Smooth muscle cell (in vitro differentiated cells): ENCODE measurements around the gene CENPE. TPM values are rescaled to one million over a fixed set of nuclear protein-coding genes. Genes with fewer than 3 reads are reported as not detected.
A peak's percentile ranks its signal among the peaks of the same experiment; 100 is the strongest.
"Not testable (repeated sequence)": the region's sequence is repeated elsewhere in the genome, so short reads cannot be mapped to it uniquely, and the experiment has no call there.

ENCODE experiments used
- DNase-seq: peaks from one replicate; lab custom pipeline; 2025; ENCODE audit not compliant: unreplicated experiment; lab: John Stamatoyannopoulos, UW
- H2AFZ ChIP-seq: fragments of 200-600 bp; sonication (generic); 2 replicates; pipeline ENCODE4 v1.6.0; 2016; ENCODE audit warnings: antibody characterized with exemption, low read depth, mild to moderate bottlenecking
- H3F3A ChIP-seq: fragments of 200-600 bp; sonication (generic); 2 replicates; pipeline ENCODE4 v1.6.0; 2017; ENCODE audit warnings: antibody characterized with exemption, low read depth
- H3K27ac ChIP-seq: fragments of 200-600 bp; sonication (generic); 2 replicates; pipeline ENCODE4 v1.5.1; 2016; ENCODE audit warnings: low read depth, mild to moderate bottlenecking
- H3K27me3 ChIP-seq: fragments of 200-600 bp; sonication (generic); 2 replicates; pipeline ENCODE4 v1.6.1; 2016; ENCODE audit warnings: low read depth, mild to moderate bottlenecking
- H3K36me3 ChIP-seq: fragments of 200-600 bp; sonication (generic); 2 replicates; pipeline ENCODE4 v1.5.1; 2016; ENCODE audit warnings: low read depth
- H3K4me1 ChIP-seq: fragments of 200-600 bp; sonication (generic); 2 replicates; pipeline ENCODE4 v1.5.1; 2016; ENCODE audit warnings: low read depth
- H3K4me2 ChIP-seq: fragments of 200-600 bp; sonication (generic); 2 replicates; pipeline ENCODE4 v1.6.0; 2016; ENCODE audit warnings: mild to moderate bottlenecking
- H3K4me3 ChIP-seq: fragments of 200-600 bp; sonication (generic); 2 replicates; pipeline ENCODE4 v1.5.1; 2016; ENCODE audit warnings: mild to moderate bottlenecking
- H3K79me2 ChIP-seq: fragments of 200-600 bp; sonication (generic); 2 replicates; pipeline ENCODE4 v1.6.0; 2016; ENCODE audit warnings: low read depth, mild to moderate bottlenecking
- H3K9ac ChIP-seq: fragments of 200-600 bp; sonication (generic); 2 replicates; pipeline ENCODE4 v1.6.0; 2016; ENCODE audit warnings: low read depth
- H3K9me3 ChIP-seq: fragments of 200-600 bp; sonication (generic); replicated peaks from 2 replicates; pipeline ENCODE4 v1.5.1; 2016; ENCODE audit warnings: low read depth
- H4K20me1 ChIP-seq: fragments of 200-600 bp; sonication (generic); 2 replicates; pipeline ENCODE4 v1.6.0; 2016; ENCODE audit warnings: low read depth
- WGBS: methylation state at CpG from one replicate; pipeline ENCODE4 v1.1.7; 2016; ENCODE audit warnings: low lambda C conversion rate; 5-methylcytosine and 5-hydroxymethylcytosine counted together
- polyA plus RNA-seq: library from polyadenylated mRNA; unstranded; fragments of >200 nt; fragmentation: Nextera tagmentation; extraction: Ambion mirVana; gene quantifications from 2 replicates; pipeline ENCODE4 v1.2.1, GENCODE V29; 2016
- total RNA-seq: library from RNA; depleted of rRNA; stranded (reverse); fragments of >200 nt; gene quantifications from 2 replicates; pipeline ENCODE4 v1.2.3, GENCODE V29; 2014
- TF ChIP-seq, protein P1 (sequence below): fragments of 200-600 bp; sonication (generic); IDR thresholded peaks from 2 replicates; pipeline ENCODE4 v1.5.1; 2017; ENCODE audit warnings: borderline replicate concordance, mild to moderate bottlenecking, antibody characterized with exemption; ENCODE audit not compliant: insufficient read depth, poor library complexity, severe bottlenecking

Gene CENPE
- total and polyA plus RNA-seq, 2 experiments from 2014 or later = 2.4 to 5.6 TPM

DNA sequence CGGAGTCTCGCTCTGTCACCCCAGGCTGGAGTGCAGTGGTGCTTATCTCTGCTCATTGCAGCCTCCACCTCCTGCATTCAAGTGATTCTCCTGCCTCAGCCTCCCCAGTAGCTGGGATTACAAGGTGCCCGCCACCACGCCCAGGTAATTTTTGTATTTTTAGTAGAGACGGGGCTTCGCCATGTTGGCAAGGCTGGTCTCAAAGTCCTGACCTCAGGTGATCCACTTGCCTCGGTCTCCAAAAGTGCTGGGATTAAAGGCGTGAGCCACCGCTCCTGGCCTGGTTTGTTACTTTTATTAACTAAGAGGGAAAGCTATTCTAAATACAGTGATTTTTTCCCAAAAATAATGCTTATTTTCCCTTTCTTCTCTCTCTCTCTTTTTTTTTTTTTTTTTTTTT is 866 bp upstream of the CENPE start:
- Histone ChIP-seq H4K20me1 (no peaks in the 10 kb centered on the region), H3F3A (no peaks in the 10 kb centered on the region), H3K36me3 (no peaks in the 10 kb centered on the region), H3K79me2 (peaks cover 9% of the 10 kb centered on the region), H3K27ac (no peak overlapping the region), H3K4me2 (peak overlapping the region; percentile 89), H3K27me3 (no peaks in the 10 kb centered on the region), H3K4me1 (peaks cover 11% of the 10 kb centered on the region), H3K9ac (no peak overlapping the region), H3K4me3 (peak overlapping the region; percentile 79), H3K9me3 (no peaks in the 10 kb centered on the region), H2AFZ (peak overlapping the region; percentile 95)
- TF ChIP-seq, protein P1, sequence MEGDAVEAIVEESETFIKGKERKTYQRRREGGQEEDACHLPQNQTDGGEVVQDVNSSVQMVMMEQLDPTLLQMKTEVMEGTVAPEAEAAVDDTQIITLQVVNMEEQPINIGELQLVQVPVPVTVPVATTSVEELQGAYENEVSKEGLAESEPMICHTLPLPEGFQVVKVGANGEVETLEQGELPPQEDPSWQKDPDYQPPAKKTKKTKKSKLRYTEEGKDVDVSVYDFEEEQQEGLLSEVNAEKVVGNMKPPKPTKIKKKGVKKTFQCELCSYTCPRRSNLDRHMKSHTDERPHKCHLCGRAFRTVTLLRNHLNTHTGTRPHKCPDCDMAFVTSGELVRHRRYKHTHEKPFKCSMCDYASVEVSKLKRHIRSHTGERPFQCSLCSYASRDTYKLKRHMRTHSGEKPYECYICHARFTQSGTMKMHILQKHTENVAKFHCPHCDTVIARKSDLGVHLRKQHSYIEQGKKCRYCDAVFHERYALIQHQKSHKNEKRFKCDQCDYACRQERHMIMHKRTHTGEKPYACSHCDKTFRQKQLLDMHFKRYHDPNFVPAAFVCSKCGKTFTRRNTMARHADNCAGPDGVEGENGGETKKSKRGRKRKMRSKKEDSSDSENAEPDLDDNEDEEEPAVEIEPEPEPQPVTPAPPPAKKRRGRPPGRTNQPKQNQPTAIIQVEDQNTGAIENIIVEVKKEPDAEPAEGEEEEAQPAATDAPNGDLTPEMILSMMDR = no peak
- DNase-seq = no peak
- over 99% methylated on average over 9 of the region's 9 CpGs for WGBS

DNA sequence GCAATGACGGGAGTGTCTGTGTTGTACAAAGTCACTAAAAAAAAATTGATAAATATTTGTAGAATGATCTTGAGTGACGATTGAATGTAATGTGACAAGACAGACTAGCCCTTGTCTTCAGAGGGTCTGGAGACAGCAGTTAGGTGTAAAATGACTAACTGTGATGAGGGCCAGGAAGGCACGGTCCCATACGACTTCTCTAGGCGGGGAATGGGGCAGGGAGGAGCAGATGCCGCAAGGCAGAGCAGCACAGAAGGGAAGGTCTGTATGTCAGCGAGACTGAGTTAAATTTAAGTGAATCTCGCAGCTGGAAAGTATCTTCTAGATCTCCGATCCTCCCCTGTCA is 405 bp downstream of the CENPE start:
- TF ChIP-seq, protein P1 = no peak
- H3K79me2 ChIP-seq = peaks cover 9% of the 10 kb centered on the region
- H3K9me3 ChIP-seq = no peaks in the 10 kb centered on the region

DNA sequence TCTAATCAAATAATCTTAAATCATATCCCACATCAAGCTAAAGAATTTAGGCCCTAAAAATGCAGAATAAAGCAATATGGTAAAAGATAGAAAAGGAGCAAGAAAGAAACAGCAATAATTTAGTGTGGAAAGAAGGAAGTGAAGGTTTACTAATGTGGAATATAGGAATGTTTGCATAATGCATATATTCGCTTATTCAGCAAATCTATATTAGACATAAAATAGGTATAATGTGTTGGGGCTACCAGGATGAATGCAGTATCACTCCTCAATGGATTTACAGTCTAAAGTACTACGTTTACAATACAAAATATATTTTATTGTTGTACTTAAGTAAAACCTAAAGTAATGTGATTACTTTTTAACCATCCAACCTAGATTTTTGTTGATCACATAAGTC is 4.7 kb downstream of the CENPE start:
- Histone ChIP-seq H3K36me3 (no peaks in the 10 kb centered on the region), H2AFZ (no peak overlapping the region), H3K4me3 (no peak overlapping the region), H3K4me1 (peaks cover 11% of the 10 kb centered on the region), H3K4me2 (no peak overlapping the region), H3K27me3 (no peaks in the 10 kb centered on the region), H3K9me3 (no peaks in the 10 kb centered on the region), H3K79me2 (peaks cover 9% of the 10 kb centered on the region), H4K20me1 (no peaks in the 10 kb centered on the region), H3F3A (no peaks in the 10 kb centered on the region), H3K27ac (no peak overlapping the region), H3K9ac (no peak overlapping the region)
- DNase-seq = no peak
- WGBS = 94% methylated on average over 2 of the region's 2 CpGs
- TF ChIP-seq, protein P1 = no peak

More for the DNA sequence above, 405 bp downstream of the CENPE start:
- no peaks in the 10 kb centered on the region for H3K27me3 ChIP-seq
- H3K4me1 ChIP-seq = peaks cover 11% of the 10 kb centered on the region
- no peaks in the 10 kb centered on the region for H3K36me3 ChIP-seq
- H3K4me3 ChIP-seq = peak overlapping the region; percentile 79
- peak overlapping the region; percentile 95 for H2AFZ ChIP-seq
- H3K4me2 ChIP-seq = peak overlapping the region; percentile 89
- no peaks in the 10 kb centered on the region for H4K20me1 ChIP-seq
- 2% methylated on average over 9 of the region's 9 CpGs for WGBS
- DNase-seq = no peak
- H3K9ac ChIP-seq = peak overlapping the region; percentile 94
- no peaks in the 10 kb centered on the region for H3F3A ChIP-seq
- H3K27ac ChIP-seq = no peak overlapping the region

DNA sequence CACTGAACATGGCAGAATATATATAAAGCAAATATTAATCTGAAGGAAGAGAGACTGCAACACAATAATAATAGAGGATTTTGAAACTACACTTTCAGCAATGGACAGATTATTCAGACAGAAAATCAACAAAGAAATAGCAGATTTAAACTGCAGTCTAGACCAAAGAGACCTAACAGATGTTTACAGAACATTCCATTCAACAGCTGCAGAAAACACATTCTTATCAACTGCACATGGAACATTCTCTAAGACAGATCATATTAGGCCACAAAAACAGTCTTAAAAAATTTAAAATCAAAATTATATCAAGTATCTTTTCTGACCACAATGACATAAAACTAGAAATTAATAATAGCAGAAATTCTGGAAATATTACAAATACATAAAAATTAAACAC is 27.1 kb downstream of the CENPE start:
- peaks cover 6% of the 10 kb centered on the region for H3K9me3 ChIP-seq
- H3K4me1 ChIP-seq = no peaks in the 10 kb centered on the region
- H4K20me1 ChIP-seq = no peaks in the 10 kb centered on the region
- H3K9ac ChIP-seq = no peak overlapping the region
- no peak overlapping the region for H3K4me2 ChIP-seq
- no peaks in the 10 kb centered on the region for H3K27me3 ChIP-seq
- H2AFZ ChIP-seq = no peak overlapping the region
- no peak overlapping the region for H3K4me3 ChIP-seq
- DNase-seq = no peak
- H3F3A ChIP-seq = no peaks in the 10 kb centered on the region
- no peaks in the 10 kb centered on the region for H3K36me3 ChIP-seq
- H3K79me2 ChIP-seq = no peaks in the 10 kb centered on the region
- TF ChIP-seq, protein P1 = no peak
- no peak overlapping the region for H3K27ac ChIP-seq

DNA sequence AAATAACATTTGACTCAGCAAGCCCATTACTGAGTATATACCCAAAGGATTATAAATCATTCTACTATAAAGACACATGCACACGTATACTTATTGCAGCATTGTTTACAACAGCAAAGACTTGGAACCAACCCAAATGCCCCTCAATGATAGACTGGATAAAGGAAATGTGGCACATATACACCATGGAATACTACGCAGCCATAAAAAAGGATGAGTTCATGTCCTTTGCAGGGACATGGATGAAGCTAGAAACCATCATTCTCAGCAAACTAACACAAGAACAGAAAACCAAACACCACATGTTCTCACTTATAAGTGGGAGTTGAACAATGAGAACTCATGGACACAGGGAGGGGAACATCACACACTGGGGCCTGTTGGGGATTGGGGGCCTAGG is 28.4 kb downstream of the CENPE start:
- 97% methylated on average over 2 of the region's 2 CpGs for WGBS
- H3K27ac ChIP-seq, H2AFZ ChIP-seq, H3F3A ChIP-seq, H3K9me3 ChIP-seq, H3K9ac ChIP-seq, H3K4me3 ChIP-seq, DNase-seq, H4K20me1 ChIP-seq, H3K79me2 ChIP-seq, H3K4me1 ChIP-seq, H3K4me2 ChIP-seq, H3K27me3 ChIP-seq, H3K36me3 ChIP-seq: not testable (repeated sequence)
